Pons (tissue), 1 donor: ENCODE measurements around the gene APOF.
"Not testable (repeated sequence)": the region's sequence is repeated elsewhere in the genome, so short reads cannot be mapped to it uniquely, and the experiment has no call there.

ENCODE experiments used
- DNase-seq: peaks from one replicate; pipeline ENCODE4 v3.0.0-alpha.2; 2016; ENCODE audit warnings: low spot score

The APOF gene

DNA sequence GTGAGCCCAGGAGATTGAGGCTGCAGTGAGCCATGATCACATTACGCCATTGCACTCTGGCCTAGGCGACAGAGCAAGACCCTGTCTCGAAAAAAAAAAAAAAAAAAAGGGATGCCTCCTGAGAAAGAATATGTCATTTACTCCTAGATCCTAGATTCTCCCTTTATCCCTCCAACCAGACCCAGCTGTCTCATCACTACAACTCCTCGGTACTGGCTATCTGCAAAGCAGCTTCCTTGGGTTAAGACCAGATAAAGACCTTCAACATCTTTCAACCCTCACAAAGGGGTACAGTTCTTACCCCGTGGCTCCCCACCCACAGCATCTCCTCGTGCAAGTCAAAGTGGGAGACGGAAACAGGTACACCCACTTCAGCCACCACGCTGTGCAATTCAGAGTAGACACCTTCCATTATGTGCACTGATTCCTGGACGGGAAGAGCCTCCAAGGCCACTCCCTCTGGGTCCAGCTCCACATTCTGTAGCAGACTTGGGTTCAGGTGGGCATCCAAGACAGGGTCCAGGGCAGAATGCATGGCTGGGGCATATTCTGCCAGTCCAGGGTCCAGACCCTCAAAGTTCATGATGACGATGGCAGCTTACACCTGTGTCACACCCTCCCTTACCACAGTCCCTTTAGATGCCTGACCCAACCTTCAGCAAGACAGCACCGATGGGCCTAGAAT is 30.0 kb downstream of the APOF start:
- DNase-seq, result no peak

DNA sequence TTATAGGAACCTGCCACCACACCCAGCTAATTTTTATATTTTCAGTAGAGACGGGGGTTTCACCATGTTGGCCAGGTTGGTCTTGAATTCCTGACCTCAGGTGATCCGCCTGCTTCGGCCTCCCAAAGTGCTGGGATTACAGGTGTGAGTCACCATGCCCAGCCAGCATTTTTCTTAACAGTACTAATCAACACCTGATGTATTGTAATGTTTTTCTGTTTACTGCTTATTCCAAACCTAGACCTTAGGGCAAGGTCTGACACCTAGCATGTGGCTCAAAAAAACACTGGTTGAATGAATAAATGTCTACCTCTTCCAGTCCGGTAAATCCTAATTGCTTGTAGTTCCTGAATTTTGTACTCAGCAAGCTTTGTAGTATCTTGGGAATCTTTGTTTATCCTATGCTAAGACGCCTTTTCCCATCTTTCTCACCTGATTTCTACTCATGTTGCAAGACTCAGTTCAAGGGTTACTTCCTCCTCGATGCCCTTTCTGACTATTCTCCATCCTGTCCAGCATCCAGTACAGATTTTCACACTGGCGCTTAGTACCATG is 31.6 kb downstream of the APOF start:
- no peak for DNase-seq

DNA sequence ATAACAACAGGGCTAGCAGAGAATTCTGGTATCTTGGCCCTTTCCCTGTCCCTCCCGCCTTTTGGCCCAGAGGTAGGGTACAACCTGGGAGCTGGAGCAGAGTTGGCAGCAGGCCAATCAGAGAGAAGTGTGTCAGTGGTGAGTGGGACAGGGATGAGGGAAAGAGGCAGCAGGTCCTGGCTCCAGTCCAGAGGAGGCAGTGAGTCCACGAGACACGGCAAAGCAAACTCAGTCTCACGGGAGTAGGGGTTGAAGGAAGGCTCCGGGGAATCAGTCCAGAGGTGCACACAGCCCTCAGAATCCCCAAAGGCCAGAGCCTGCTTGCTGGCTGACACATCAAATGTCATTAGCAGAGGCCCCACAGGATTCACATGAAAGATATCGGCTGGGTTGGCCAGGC is 36.1 kb downstream of the APOF start:
- no peak for DNase-seq

DNA sequence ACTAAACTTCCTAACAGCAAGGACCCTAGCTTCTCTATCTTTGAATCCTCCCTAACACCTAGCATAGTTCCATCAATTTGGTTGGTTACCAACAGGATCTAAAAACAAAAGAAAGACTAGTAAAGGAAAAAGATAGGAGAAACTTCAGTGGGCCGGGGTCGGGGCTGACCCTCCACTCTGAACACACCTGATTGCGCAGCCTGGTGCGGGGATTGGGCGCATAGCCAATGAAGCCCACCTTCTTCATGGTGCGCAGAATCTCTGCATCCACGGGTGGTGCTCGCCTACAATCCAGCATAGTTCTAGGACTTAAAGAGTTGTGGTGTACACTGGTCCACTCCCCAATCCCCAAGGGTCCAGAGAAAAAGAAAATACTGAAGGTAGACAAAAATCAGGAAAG is 36.5 kb downstream of the APOF start:
- DNase-seq, result no peak

GRCh38 chr12:56324206-56324605 is 38.5 kb downstream of the APOF start:
- DNase-seq, result no peak

GRCh38 chr12:56321610-56322009 is 41.0 kb downstream of the APOF start:
- DNase-seq, result not testable (repeated sequence)

DNA sequence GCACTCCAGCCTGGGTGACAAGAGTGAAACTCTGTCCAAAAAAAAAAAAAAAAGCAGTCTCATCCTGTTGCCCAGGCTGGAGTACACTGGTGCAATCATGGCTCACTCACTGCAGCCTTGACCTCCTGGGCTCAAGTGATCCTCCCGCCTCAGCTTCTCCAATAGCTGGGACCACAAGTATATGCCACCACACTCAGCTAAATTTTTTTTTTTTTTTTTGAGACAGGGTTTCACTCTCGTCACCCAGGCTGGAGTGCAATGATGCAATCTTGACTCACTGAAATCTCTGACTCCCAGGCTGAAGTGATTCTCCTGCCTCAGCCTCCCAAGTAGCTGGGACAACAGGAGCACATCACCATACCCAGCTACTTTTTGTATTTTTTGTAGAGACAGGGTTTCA is 41.6 kb downstream of the APOF start:
- no peak for DNase-seq

DNA sequence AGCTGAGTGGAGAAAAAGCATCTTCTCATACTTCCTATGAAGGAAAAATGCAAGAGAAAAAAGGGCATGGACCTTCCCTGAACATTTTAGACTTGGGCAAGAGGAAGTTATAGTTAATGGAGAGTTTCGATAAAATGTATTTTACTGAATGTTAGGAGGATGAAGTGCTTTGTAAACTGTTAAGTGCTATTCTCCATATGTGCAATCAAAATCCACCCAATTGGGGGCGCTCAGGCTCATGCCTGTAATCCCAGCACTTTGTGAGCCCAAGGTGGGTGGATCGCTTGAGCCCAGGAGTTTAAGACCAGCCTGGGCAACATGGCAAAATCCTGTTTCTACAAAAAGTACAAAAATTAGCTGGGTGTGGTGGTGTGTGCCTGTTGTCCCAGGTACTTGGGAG is 45.0 kb downstream of the APOF start:
- DNase-seq, result no peak

DNA sequence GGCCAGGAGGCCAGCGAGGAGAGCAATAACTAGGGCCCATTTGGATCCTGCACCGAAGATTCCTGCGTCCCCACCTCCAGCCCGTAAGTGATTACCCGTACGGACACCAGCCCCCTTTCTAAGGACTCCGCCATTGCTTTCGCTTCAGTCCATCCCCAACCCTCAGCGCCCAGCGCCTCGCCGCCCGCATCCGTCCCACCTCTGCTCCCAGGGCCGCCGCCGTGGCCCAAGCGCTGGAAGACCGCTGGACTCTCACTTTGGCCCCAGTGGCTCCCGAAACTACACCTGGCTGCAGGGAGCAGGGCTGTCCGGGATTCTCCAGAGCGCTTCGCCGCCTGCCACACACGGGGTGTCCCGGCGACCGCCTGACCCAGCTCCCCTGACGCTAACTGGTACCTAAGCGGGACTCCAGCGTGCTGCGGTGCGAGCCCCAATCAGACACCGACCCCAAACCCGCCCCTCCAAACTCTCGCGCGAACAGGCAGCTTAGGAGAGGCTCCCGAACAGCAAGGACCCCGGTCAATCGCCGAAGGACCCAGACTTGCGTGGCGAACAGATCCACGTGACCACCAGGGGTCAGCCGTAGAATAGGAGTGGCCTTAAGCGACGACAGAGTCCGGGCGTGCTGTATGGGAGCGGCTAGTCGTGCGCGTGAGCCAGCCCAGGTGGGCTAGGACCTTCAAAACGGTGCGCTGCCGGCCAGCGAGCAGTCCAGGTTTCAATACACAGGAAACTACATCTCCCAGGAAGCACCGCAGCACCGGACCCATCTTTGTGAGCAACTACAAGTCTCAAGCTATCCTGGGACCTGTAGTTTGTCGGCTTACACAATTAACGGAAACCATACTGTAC is 46.8 kb downstream of the APOF start, which contains the start of gene CNPY2:
CNPY2 (minus strand) TSS at position 367 of the 852 bp plus-strand sequence. CDS start 771 bp downstream, outside the sequence.
- DNase-seq, result peak; percentile 97

DNA sequence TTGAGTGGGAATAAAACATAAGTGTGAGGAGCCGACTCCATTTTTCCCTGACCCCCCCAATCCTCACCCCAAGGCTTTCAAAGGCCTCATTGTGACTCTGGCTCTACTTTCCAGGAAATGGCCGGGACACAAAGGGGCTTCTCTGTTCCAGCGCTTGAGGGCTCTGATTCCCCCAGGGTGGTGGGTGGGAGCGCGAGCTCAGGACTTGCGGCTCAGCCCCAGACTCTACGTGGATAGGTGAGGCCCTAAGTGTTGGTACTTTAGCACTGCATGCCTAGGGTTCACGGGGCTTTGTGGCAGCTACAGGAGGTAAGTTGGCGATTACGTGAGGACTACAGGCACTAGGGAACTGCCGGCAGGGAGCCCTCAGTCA is 47.4 kb downstream of the APOF start:
- peak; percentile 87 for DNase-seq

DNA sequence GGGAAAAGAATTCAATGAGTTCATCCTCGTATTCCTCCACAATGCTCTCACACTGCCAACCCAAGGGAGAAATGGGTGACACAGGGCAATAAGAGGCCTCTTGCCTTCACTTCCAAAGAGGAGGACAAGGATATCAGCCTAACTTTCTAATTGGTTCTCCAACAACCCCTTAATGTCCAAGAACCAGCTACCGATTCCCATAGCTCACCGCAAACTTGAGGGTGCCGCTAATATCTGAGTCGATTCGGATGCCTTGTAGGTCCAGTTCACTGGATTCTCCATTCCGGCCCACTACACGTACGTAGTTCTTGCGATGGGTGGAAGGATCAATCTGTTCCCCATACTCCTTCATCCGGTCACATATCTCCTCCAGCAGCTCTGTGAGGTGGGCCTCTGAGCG is 51.7 kb downstream of the APOF start:
- no peak for DNase-seq
